Amygdala (tissue), 56 donors: ENCODE data around the gene MERTK.
"Not testable (repeated sequence)": the region's sequence is repeated elsewhere in the genome, so short reads cannot be mapped to it uniquely, and the experiment has no call there.

ENCODE experiments used
- DNase-seq, 56 donors: peaks; one replicate each; lab custom pipeline; 2025; lab: John Stamatoyannopoulos, UW

The MERTK gene

GRCh38 chr2:111909079-111909478 is 10.7 kb downstream of the MERTK start:
- DNase-seq, result no peak

- not testable (repeated sequence) for DNase-seq
These were observed 11.6 kb downstream of the MERTK start for GRCh38 chr2:111909997-111910396.

GRCh38 chr2:111910609-111911277 is 12.3 kb downstream of the MERTK start:
- no peak for DNase-seq

- DNase-seq, result not testable (repeated sequence)
These were observed 13.0 kb downstream of the MERTK start for GRCh38 chr2:111911295-111911977.

- DNase-seq, result no peak
These were observed 14.1 kb downstream of the MERTK start for GRCh38 chr2:111912547-111912946.

GRCh38 chr2:111917106-111917505 is 18.7 kb downstream of the MERTK start:
- DNase-seq, result no peak

GRCh38 chr2:111918383-111918806 is 20.0 kb downstream of the MERTK start:
- DNase-seq, result no peak

GRCh38 chr2:111919365-111919764 is 21.0 kb downstream of the MERTK start:
- DNase-seq, result no peak

- DNase-seq, result peak in 44 of 56 donors; percentile 17 to 85 (median 52)
These were observed 21.6 kb downstream of the MERTK start for GRCh38 chr2:111919794-111920608.

- DNase-seq, result no peak
These were observed 24.9 kb downstream of the MERTK start for GRCh38 chr2:111923276-111923804.

GRCh38 chr2:111924617-111925107 is 26.3 kb downstream of the MERTK start:
- no peak for DNase-seq

- DNase-seq, result no peak
These were observed 29.3 kb downstream of the MERTK start for GRCh38 chr2:111927723-111928122.

GRCh38 chr2:111930409-111930808 is 32.0 kb downstream of the MERTK start:
- DNase-seq, result no peak

GRCh38 chr2:111930875-111931274 is 32.5 kb downstream of the MERTK start:
- DNase-seq, result peak in 3 of 56 donors; percentile 7 to 27 (median 11)

GRCh38 chr2:111932841-111933291 is 34.5 kb downstream of the MERTK start:
- no peak for DNase-seq

GRCh38 chr2:111933900-111934299 is 35.5 kb downstream of the MERTK start:
- not testable (repeated sequence) for DNase-seq

GRCh38 chr2:111936881-111937280 is 38.5 kb downstream of the MERTK start:
- no peak for DNase-seq

GRCh38 chr2:111938392-111938791 is 40.0 kb downstream of the MERTK start:
- DNase-seq, result no peak

GRCh38 chr2:111940333-111941196 is 42.2 kb downstream of the MERTK start:
- DNase-seq, result no peak

- DNase-seq, result no peak
These were observed 43.1 kb downstream of the MERTK start for GRCh38 chr2:111941531-111941930.
